ENCODE measurements around the gene JAG2. TPM values are rescaled to one million over a fixed set of nuclear protein-coding genes. Genes with fewer than 3 reads are reported as not detected.

Gene JAG2
- total RNA-seq, 1 experiment from 2014 or later = 85.9 TPM

- Histone ChIP-seq H3K9me2 (ENCODE audit: insufficient read depth) (no peaks in the 10 kb centered on the region), H3K4me2 (ENCODE audit: low read length) (no peak overlapping the region), H2AFZ (ENCODE audit: low read depth, low read length, poor library complexity, severe bottlenecking) (no peak overlapping the region), H3K9me3 (ENCODE audit: control insufficient read depth in 1 of 2, insufficient read depth in 1 of 2, low read depth in 1 of 2, low read length in 2 of 2) (0 out of 4 replicates have a peak, but pooled peaks cover 0 to 3% of the 10 kb centered on the region in 2 experiments), H3K36me3 (ENCODE audit: control insufficient read depth in 1 of 2, insufficient read depth in 2 of 2, low read length in 2 of 2) (no peaks in the 10 kb centered on the region), H3K9ac (ENCODE audit: low read length) (no peak overlapping the region), H4K20me1 (ENCODE audit: insufficient read depth) (no peaks in the 10 kb centered on the region), H3K79me2 (ENCODE audit: insufficient read depth, low read length) (no peaks in the 10 kb centered on the region), H3K27ac (ENCODE audit: low read depth, low read length) (no peak overlapping the region), H3K4me3 (replicated peaks in 1 of 2; ENCODE audit: low read depth in 1 of 2, low read length in 2 of 2) (no peak overlapping the region), H3K4me1 (ENCODE audit: control insufficient read depth in 1 of 2, insufficient read depth in 2 of 2, low read length in 2 of 2) (no peaks in the 10 kb centered on the region), H3K27me3 (ENCODE audit: insufficient read depth, low read length) (no peaks in the 10 kb centered on the region)
- RAD21 ChIA-PET (ENCODE audit: low non-redundant PET in 1 of 2, low total read pairs in 2 of 2, uncharacterized antibody in 2 of 2, unreplicated experiment in 2 of 2) = no interaction called here
- CTCF ChIA-PET = no interaction called here
- no peak for TF ChIP-seq CEBPB (IDR thresholded peaks at IDR 0.05; ENCODE audit: low read depth)
- TF ChIP-seq ZBTB33 (IDR thresholded peaks at IDR 0.05; ENCODE audit: extremely low read depth, insufficient replicate concordance, low read length) = no peak
- no peak for TF ChIP-seq MAX (IDR thresholded peaks at IDR 0.05)
- TF ChIP-seq EGR1 (IDR thresholded peaks at IDR 0.05; ENCODE audit: low read depth) = no peak
- TF ChIP-seq POLR2AphosphoS5 (IDR thresholded peaks at IDR 0.05; ENCODE audit: low read depth, low read length) = no peak
- TF ChIP-seq POLR2A (IDR thresholded peaks at IDR 0.05; ENCODE audit: borderline replicate concordance, extremely low read depth, insufficient read depth, insufficient read length) = no peak
- no peak for TF ChIP-seq CTCF (IDR thresholded peaks at IDR 0.05 in 2 of 3, conservative IDR thresholded peaks at IDR 0.05 in 1 of 3; ENCODE audit: borderline replicate concordance in 1 of 3, insufficient read depth in 1 of 3, low read depth in 2 of 3, low read length in 2 of 3)
- TF ChIP-seq TCF7L2 (IDR thresholded peaks at IDR 0.05; ENCODE audit: borderline replicate concordance, extremely low read depth, insufficient read depth, insufficient read length) = no peak
- no peak for TF ChIP-seq ELF1 (IDR thresholded peaks at IDR 0.05; ENCODE audit: borderline replicate concordance, low read depth)
- no peak for TF ChIP-seq ZNF274 (IDR thresholded peaks at IDR 0.05; ENCODE audit: low read depth, low read length)
- TF ChIP-seq SIN3A (IDR thresholded peaks at IDR 0.05; ENCODE audit: low read depth) = no peak
- no peak for TF ChIP-seq RAD21 (IDR thresholded peaks at IDR 0.05; ENCODE audit: low read depth)
- TF ChIP-seq SRF (IDR thresholded peaks at IDR 0.05; ENCODE audit: low read depth) = no peak
- no peak for TF ChIP-seq EZH2phosphoT487 (IDR thresholded peaks at IDR 0.05; ENCODE audit: borderline replicate concordance)
- no peak for TF ChIP-seq ZFX (IDR thresholded peaks at IDR 0.05)
- TF ChIP-seq JUND (IDR thresholded peaks at IDR 0.05) = no peak
- DNase-seq (ENCODE audit: low read depth, low spot score) (no peak), ATAC-seq (no peak)
- POLR2A ChIA-PET = no interaction called here
- intact Hi-C loops (cut with micrococcal nuclease) = no loop called here
- BruUV-seq (replicated peaks) = no TSS peak
Measured at GRCh38 chr14:105132921-105133654, 35.5 kb downstream of the JAG2 start.
